ENCODE measurements around the gene CASKIN2. TPM values are rescaled to one million over a fixed set of nuclear protein-coding genes. Genes with fewer than 3 reads are reported as not detected.

Gene CASKIN2
- total RNA-seq, 1 donor from 2014 or later: 42.3 TPM

GRCh38 chr17:75465039-75465438 is 50.3 kb downstream of the CASKIN2 start:
- TF ChIP-seq, protein P1, sequence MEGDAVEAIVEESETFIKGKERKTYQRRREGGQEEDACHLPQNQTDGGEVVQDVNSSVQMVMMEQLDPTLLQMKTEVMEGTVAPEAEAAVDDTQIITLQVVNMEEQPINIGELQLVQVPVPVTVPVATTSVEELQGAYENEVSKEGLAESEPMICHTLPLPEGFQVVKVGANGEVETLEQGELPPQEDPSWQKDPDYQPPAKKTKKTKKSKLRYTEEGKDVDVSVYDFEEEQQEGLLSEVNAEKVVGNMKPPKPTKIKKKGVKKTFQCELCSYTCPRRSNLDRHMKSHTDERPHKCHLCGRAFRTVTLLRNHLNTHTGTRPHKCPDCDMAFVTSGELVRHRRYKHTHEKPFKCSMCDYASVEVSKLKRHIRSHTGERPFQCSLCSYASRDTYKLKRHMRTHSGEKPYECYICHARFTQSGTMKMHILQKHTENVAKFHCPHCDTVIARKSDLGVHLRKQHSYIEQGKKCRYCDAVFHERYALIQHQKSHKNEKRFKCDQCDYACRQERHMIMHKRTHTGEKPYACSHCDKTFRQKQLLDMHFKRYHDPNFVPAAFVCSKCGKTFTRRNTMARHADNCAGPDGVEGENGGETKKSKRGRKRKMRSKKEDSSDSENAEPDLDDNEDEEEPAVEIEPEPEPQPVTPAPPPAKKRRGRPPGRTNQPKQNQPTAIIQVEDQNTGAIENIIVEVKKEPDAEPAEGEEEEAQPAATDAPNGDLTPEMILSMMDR (conservative IDR thresholded peaks at IDR 0.05): no peak
- no peaks in the 10 kb centered on the region for H3K27me3 Mint-ChIP-seq (ENCODE audit: low read depth)
- no peak for DNase-seq (ENCODE audit: low read depth, low spot score)
- peaks cover 6% of the 10 kb centered on the region for H3K4me1 Mint-ChIP-seq
- peaks cover 4% of the 10 kb centered on the region for H3K36me3 Mint-ChIP-seq (ENCODE audit: low read depth)
- no peak overlapping the region for H3K4me3 Mint-ChIP-seq
- no peak overlapping the region for H3K27ac Mint-ChIP-seq (ENCODE audit: unreplicated experiment)
- no peaks in the 10 kb centered on the region for H3K9me3 Mint-ChIP-seq

- Mint-ChIP-seq H3K36me3 (ENCODE audit: low read depth) (peaks cover 4% of the 10 kb centered on the region), H3K27ac (ENCODE audit: unreplicated experiment) (no peak overlapping the region), H3K4me3 (no peak overlapping the region), H3K4me1 (peaks cover 15% of the 10 kb centered on the region), H3K27me3 (ENCODE audit: low read depth) (no peaks in the 10 kb centered on the region), H3K9me3 (no peaks in the 10 kb centered on the region)
- TF ChIP-seq, protein P1 (conservative IDR thresholded peaks at IDR 0.05): no peak
- DNase-seq (ENCODE audit: low read depth, low spot score): no peak
These were observed 51.7 kb downstream of the CASKIN2 start for GRCh38 chr17:75463603-75464002.

DNA sequence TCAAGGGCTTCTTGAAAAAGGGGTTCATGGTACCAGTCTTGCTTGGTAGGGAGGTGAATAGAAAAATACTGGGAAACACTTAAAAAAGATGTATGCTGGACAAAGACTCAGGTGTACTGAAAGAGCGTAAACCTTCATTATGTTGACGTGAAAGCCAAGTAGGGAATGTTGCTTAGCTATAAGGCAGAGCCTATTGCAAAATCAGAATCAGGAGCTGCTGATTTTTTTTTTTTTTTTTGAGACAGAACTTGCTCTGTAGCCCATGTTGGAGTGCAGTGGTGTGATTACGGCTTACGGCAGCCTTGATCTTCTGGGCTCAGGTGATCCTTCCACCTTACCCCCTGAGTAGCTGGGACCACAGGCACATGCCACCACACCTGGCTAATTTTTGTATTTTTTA is 55.0 kb downstream of the CASKIN2 start:
- H3K27me3 Mint-ChIP-seq (ENCODE audit: low read depth): no peaks in the 10 kb centered on the region
- no peak overlapping the region for H3K4me3 Mint-ChIP-seq
- H3K4me1 Mint-ChIP-seq: peaks cover 46% of the 10 kb centered on the region
- no peak overlapping the region for H3K27ac Mint-ChIP-seq (ENCODE audit: unreplicated experiment)
- TF ChIP-seq, protein P1 (conservative IDR thresholded peaks at IDR 0.05): no peak
- H3K9me3 Mint-ChIP-seq: no peaks in the 10 kb centered on the region
- no peak for DNase-seq (ENCODE audit: low read depth, low spot score)
- no peaks in the 10 kb centered on the region for H3K36me3 Mint-ChIP-seq (ENCODE audit: low read depth)

GRCh38 chr17:75459590-75460267 is 55.6 kb downstream of the CASKIN2 start:
- TF ChIP-seq, protein P1 (conservative IDR thresholded peaks at IDR 0.05): no peak
- H3K4me3 Mint-ChIP-seq: no peak overlapping the region
- DNase-seq (ENCODE audit: low read depth, low spot score): no peak
- no peak overlapping the region for H3K27ac Mint-ChIP-seq (ENCODE audit: unreplicated experiment)
- no peaks in the 10 kb centered on the region for H3K36me3 Mint-ChIP-seq (ENCODE audit: low read depth)
- no peaks in the 10 kb centered on the region for H3K9me3 Mint-ChIP-seq
- no peaks in the 10 kb centered on the region for H3K27me3 Mint-ChIP-seq (ENCODE audit: low read depth)
- H3K4me1 Mint-ChIP-seq: peaks cover 47% of the 10 kb centered on the region

DNA sequence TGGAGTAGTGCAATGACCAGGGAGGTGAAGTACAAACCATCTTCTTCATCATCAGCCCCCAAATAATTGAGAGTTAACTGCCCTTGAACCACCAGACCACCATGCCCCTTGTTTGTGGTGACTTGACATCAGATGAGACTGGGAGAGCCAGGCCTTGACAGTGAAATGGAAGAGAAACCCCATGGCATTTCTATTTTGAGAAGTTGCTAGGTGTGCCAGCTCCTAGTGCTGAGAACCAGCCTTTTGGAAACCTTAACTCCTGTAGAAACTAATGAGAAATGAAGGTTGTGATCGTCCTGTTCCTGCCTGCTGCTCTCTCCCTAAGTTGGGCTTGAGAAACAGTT is 56.1 kb downstream of the CASKIN2 start:
- H3K36me3 Mint-ChIP-seq (ENCODE audit: low read depth): no peaks in the 10 kb centered on the region
- no peak for DNase-seq (ENCODE audit: low read depth, low spot score)
- H3K27me3 Mint-ChIP-seq (ENCODE audit: low read depth): no peaks in the 10 kb centered on the region
- H3K9me3 Mint-ChIP-seq: no peaks in the 10 kb centered on the region
- no peak overlapping the region for H3K27ac Mint-ChIP-seq (ENCODE audit: unreplicated experiment)
- H3K4me1 Mint-ChIP-seq: peaks cover 50% of the 10 kb centered on the region
- TF ChIP-seq, protein P1 (conservative IDR thresholded peaks at IDR 0.05): no peak
- no peak overlapping the region for H3K4me3 Mint-ChIP-seq

Data from neural crest cell (in vitro differentiated cells).